ENCODE results near the gene PIANP. TPM values are rescaled to one million over a fixed set of nuclear protein-coding genes. Genes with fewer than 3 reads are reported as not detected.
A peak's percentile ranks its signal among the peaks of the same experiment; 100 is the strongest.

Gene PIANP
- polyA plus RNA-seq, 6 donors from 2014 or later: not detected

- Mint-ChIP-seq H3K27ac (peak overlapping the region in 5 of 6 donors; percentile 38 to 88 (median 82)), H3K27me3 (peaks cover 24 to 36% (median 33%) of the 10 kb centered on the region in 3 donors), H3K9me3 (no peaks in the 10 kb centered on the region), H3K4me1 (peaks cover 63 to 67% (median 63%) of the 10 kb centered on the region in 3 donors), H3K4me3 (peak overlapping the region; percentile 62 to 88 (median 80)), H3K36me3 (peaks cover 0 to 16% of the 10 kb centered on the region in 2 donors)
- no peak for DNase-seq
- no peak for ATAC-seq (ENCODE audit: low read depth in 2 of 2)
These were observed 1.2 kb downstream of the PIANP start for GRCh38 chr12:6699259-6699988.

- peak overlapping the region in 4 of 6 donors; percentile 13 to 86 (median 45) for H3K27ac Mint-ChIP-seq
- ATAC-seq (ENCODE audit: low read depth in 2 of 2): no peak
- peaks cover 71 to 72% (median 71%) of the 10 kb centered on the region in 3 donors for H3K4me1 Mint-ChIP-seq
- no peaks in the 10 kb centered on the region for H3K9me3 Mint-ChIP-seq
- H3K4me3 Mint-ChIP-seq: peak overlapping the region in 7 of 8 donors; percentile 62 to 88 (median 79)
- DNase-seq: no peak
- H3K36me3 Mint-ChIP-seq: peaks cover 0 to 16% of the 10 kb centered on the region in 2 donors
- peaks cover 18 to 27% (median 23%) of the 10 kb centered on the region in 3 donors for H3K27me3 Mint-ChIP-seq
These were observed 2.1 kb downstream of the PIANP start for GRCh38 chr12:6698352-6699046.

GRCh38 chr12:6697584-6698351 lies 2.8 kb downstream of the PIANP start:
- no peak for DNase-seq
- ATAC-seq (ENCODE audit: low read depth in 2 of 2): no peak
- peak overlapping the region in 5 of 6 donors; percentile 24 to 90 (median 60) for H3K27ac Mint-ChIP-seq
- H3K4me3 Mint-ChIP-seq: peak overlapping the region in 7 of 8 donors; percentile 45 to 88 (median 66)
- peaks cover 70 to 72% (median 72%) of the 10 kb centered on the region in 3 donors for H3K4me1 Mint-ChIP-seq
- H3K9me3 Mint-ChIP-seq: no peaks in the 10 kb centered on the region
- H3K27me3 Mint-ChIP-seq: peaks cover 11 to 19% (median 16%) of the 10 kb centered on the region in 3 donors
- H3K36me3 Mint-ChIP-seq: peaks cover 0 to 15% of the 10 kb centered on the region in 2 donors

GRCh38 chr12:6696690-6697583 lies 3.7 kb downstream of the PIANP start:
- Mint-ChIP-seq H3K27me3 (peaks cover 5 to 11% (median 8%) of the 10 kb centered on the region in 3 donors), H3K36me3 (peaks cover 0 to 7% of the 10 kb centered on the region in 2 donors), H3K4me1 (peaks cover 67 to 74% (median 70%) of the 10 kb centered on the region in 3 donors), H3K9me3 (no peaks in the 10 kb centered on the region), H3K4me3 (peak overlapping the region; percentile 29 to 88 (median 58)), H3K27ac (peak overlapping the region; percentile 24 to 95 (median 82))
- ATAC-seq (ENCODE audit: low read depth in 2 of 2) (peak; percentile 90), DNase-seq (peak; percentile 72)

- Mint-ChIP-seq H3K9me3 (no peaks in the 10 kb centered on the region), H3K27ac (peak overlapping the region in 3 of 6 donors; percentile 43 to 84 (median 67)), H3K27me3 (no peaks in the 10 kb centered on the region), H3K4me3 (peak overlapping the region in 5 of 8 donors; percentile 15 to 64 (median 28)), H3K4me1 (peaks cover 57 to 72% (median 61%) of the 10 kb centered on the region in 3 donors), H3K36me3 (no peaks in the 10 kb centered on the region)
- ATAC-seq (ENCODE audit: low read depth in 2 of 2): no peak
- no peak for DNase-seq
These were observed 5.1 kb downstream of the PIANP start for GRCh38 chr12:6695313-6696045.

- ATAC-seq (ENCODE audit: low read depth in 2 of 2) (no peak), DNase-seq (no peak)
- no peaks in the 10 kb centered on the region for H3K9me3 Mint-ChIP-seq
- peak overlapping the region in 3 of 6 donors; percentile 10 to 76 (median 37) for H3K27ac Mint-ChIP-seq
- H3K27me3 Mint-ChIP-seq: no peaks in the 10 kb centered on the region
- H3K4me1 Mint-ChIP-seq: peaks cover 61 to 79% (median 65%) of the 10 kb centered on the region in 3 donors
- no peaks in the 10 kb centered on the region for H3K36me3 Mint-ChIP-seq
- H3K4me3 Mint-ChIP-seq: peak overlapping the region in 2 of 8 donors; percentile 28 to 30
These were observed 5.9 kb downstream of the PIANP start for GRCh38 chr12:6694701-6695100.

GRCh38 chr12:6693832-6694355 lies 6.7 kb downstream of the PIANP start:
- no peak for ATAC-seq (ENCODE audit: low read depth in 2 of 2)
- Mint-ChIP-seq H3K27me3 (no peaks in the 10 kb centered on the region), H3K4me3 (peak overlapping the region in 3 of 8 donors; percentile 22 to 73 (median 47)), H3K9me3 (no peaks in the 10 kb centered on the region), H3K4me1 (peaks cover 55 to 76% (median 58%) of the 10 kb centered on the region in 3 donors), H3K36me3 (no peaks in the 10 kb centered on the region), H3K27ac (peak overlapping the region in 1 of 6 donors; percentile 64)
- DNase-seq: no peak

- H3K4me3 Mint-ChIP-seq: peak overlapping the region in 2 of 8 donors; percentile 15 to 73
- no peaks in the 10 kb centered on the region for H3K9me3 Mint-ChIP-seq
- ATAC-seq (ENCODE audit: low read depth in 2 of 2) (no peak), DNase-seq (no peak)
- H3K4me1 Mint-ChIP-seq: peaks cover 55 to 75% (median 57%) of the 10 kb centered on the region in 3 donors
- H3K27ac Mint-ChIP-seq: peak overlapping the region in 1 of 6 donors; percentile 35
- no peaks in the 10 kb centered on the region for H3K27me3 Mint-ChIP-seq
- no peaks in the 10 kb centered on the region for H3K36me3 Mint-ChIP-seq
These were observed 7.7 kb downstream of the PIANP start for GRCh38 chr12:6692888-6693287.

GRCh38 chr12:6691473-6691872 lies 9.1 kb downstream of the PIANP start:
- Mint-ChIP-seq H3K9me3 (no peaks in the 10 kb centered on the region), H3K4me1 (peaks cover 54 to 75% (median 57%) of the 10 kb centered on the region in 3 donors), H3K4me3 (peak overlapping the region in 5 of 8 donors; percentile 32 to 90 (median 65)), H3K27ac (peak overlapping the region in 3 of 6 donors; percentile 59 to 77 (median 70)), H3K36me3 (no peaks in the 10 kb centered on the region), H3K27me3 (no peaks in the 10 kb centered on the region)
- no peak for ATAC-seq (ENCODE audit: low read depth in 2 of 2)
- DNase-seq: no peak

GRCh38 chr12:6688999-6689882 lies 11.4 kb downstream of the PIANP start, which contains the start of gene ZNF384:
Gene ZNF384, minus strand, starts transcription at chr12:6689375. Its CDS starts 9,855 bp downstream, at chr12:6679520.
- peaks cover 41 to 75% (median 55%) of the 10 kb centered on the region in 3 donors for H3K4me1 Mint-ChIP-seq
- H3K9me3 Mint-ChIP-seq: no peaks in the 10 kb centered on the region

More at GRCh38 chr12:6688999-6689882, 11.4 kb downstream of the PIANP start, which contains the start of gene ZNF384:
- Mint-ChIP-seq H3K36me3 (no peaks in the 10 kb centered on the region), H3K27me3 (no peaks in the 10 kb centered on the region), H3K4me3 (peak within 1 kb of the TSS; percentile 87 to 97 (median 96)), H3K27ac (peak within 1 kb of the TSS; percentile 95 to 99 (median 98))
- ATAC-seq (ENCODE audit: low read depth in 2 of 2) (peak; percentile 82 to 83), DNase-seq (peak; percentile 95)
